KMS-11 (cell line): ENCODE data around the gene FAAP100.

Experiments
- H2AFZ ChIP-seq: fragments of 200-600 bp; sonication (generic); 2 replicates; pipeline ENCODE4 v1.6.1; 2016; ENCODE audit warnings: antibody characterized with exemption, mixed run types, low read depth
- H3K27ac ChIP-seq: fragments of 200-600 bp; sonication (generic); 2 replicates; pipeline ENCODE4 v1.6.1; 2016; ENCODE audit warnings: mild to moderate bottlenecking, mixed run types
- H3K27me3 ChIP-seq: fragments of 200-600 bp; sonication (generic); 2 replicates; pipeline ENCODE4 v1.6.1; 2017; ENCODE audit warnings: mild to moderate bottlenecking, low read depth, mixed run types, moderate library complexity; ENCODE audit not compliant: insufficient read depth
- H3K36me3 ChIP-seq: fragments of 200-600 bp; sonication (generic); 2 replicates; pipeline ENCODE4 v1.6.1; 2017; ENCODE audit warnings: mild to moderate bottlenecking, mixed run types; ENCODE audit not compliant: insufficient read depth
- H3K4me1 ChIP-seq: fragments of 200-600 bp; sonication (generic); 2 replicates; pipeline ENCODE4 v1.6.1; 2016; ENCODE audit warnings: mild to moderate bottlenecking, low read depth, mixed run types; ENCODE audit not compliant: poor library complexity, severe bottlenecking
- H3K4me2 ChIP-seq: fragments of 200-600 bp; sonication (generic); 2 replicates; pipeline ENCODE4 v1.7.0; 2016; ENCODE audit warnings: mild to moderate bottlenecking, mixed run types
- H3K4me3 ChIP-seq: fragments of 200-600 bp; sonication (generic); IDR thresholded peaks from 2 replicates; pipeline ENCODE4 v1.6.1; 2017; ENCODE audit warnings: low read depth, low read length, mixed read lengths; ENCODE audit not compliant: insufficient read depth
- H3K79me2 ChIP-seq: fragments of 200-600 bp; sonication (generic); 2 replicates; pipeline ENCODE4 v1.6.1; 2016; ENCODE audit warnings: low read depth, mixed run types; ENCODE audit not compliant: insufficient read depth
- H3K9ac ChIP-seq: fragments of 200-600 bp; sonication (generic); 2 replicates; pipeline ENCODE4 v1.6.1; 2016; ENCODE audit warnings: mild to moderate bottlenecking, mixed run types
- H4K20me1 ChIP-seq: fragments of 200-600 bp; sonication (generic); 2 replicates; pipeline ENCODE4 v1.6.1; 2016; ENCODE audit warnings: mild to moderate bottlenecking, mixed run types; ENCODE audit not compliant: insufficient read depth
- TF ChIP-seq, protein P1 (sequence below): fragments of 200-600 bp; sonication (generic); conservative IDR thresholded peaks from 2 replicates; pipeline ENCODE4 v1.6.1; 2017; ENCODE audit warnings: low read depth, mild to moderate bottlenecking, antibody characterized with exemption, low read length, moderate library complexity, mixed read lengths

The FAAP100 gene

GRCh38 chr17:81581758-81582157 lies 29.6 kb upstream of the FAAP100 start:
- Histone ChIP-seq H4K20me1 (no peaks in the 10 kb centered on the region), H3K27ac (no peak overlapping the region), H3K27me3 (no peaks in the 10 kb centered on the region), H3K4me3 (no peak overlapping the region), H3K36me3 (peaks cover 4% of the 10 kb centered on the region; the same call in 1 of the 2 replicates), H3K79me2 (no peaks in the 10 kb centered on the region), H3K4me1 (no peaks in the 10 kb centered on the region), H2AFZ (no peak overlapping the region), H3K9ac (no peak overlapping the region), H3K4me2 (no peak overlapping the region)
- TF ChIP-seq, protein P1, sequence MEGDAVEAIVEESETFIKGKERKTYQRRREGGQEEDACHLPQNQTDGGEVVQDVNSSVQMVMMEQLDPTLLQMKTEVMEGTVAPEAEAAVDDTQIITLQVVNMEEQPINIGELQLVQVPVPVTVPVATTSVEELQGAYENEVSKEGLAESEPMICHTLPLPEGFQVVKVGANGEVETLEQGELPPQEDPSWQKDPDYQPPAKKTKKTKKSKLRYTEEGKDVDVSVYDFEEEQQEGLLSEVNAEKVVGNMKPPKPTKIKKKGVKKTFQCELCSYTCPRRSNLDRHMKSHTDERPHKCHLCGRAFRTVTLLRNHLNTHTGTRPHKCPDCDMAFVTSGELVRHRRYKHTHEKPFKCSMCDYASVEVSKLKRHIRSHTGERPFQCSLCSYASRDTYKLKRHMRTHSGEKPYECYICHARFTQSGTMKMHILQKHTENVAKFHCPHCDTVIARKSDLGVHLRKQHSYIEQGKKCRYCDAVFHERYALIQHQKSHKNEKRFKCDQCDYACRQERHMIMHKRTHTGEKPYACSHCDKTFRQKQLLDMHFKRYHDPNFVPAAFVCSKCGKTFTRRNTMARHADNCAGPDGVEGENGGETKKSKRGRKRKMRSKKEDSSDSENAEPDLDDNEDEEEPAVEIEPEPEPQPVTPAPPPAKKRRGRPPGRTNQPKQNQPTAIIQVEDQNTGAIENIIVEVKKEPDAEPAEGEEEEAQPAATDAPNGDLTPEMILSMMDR, result no peak

GRCh38 chr17:81580481-81580880 lies 28.3 kb upstream of the FAAP100 start:
- H3K27ac ChIP-seq, result no peak overlapping the region
- no peak overlapping the region for H3K9ac ChIP-seq
- no peak overlapping the region for H2AFZ ChIP-seq
- H3K27me3 ChIP-seq, result no peaks in the 10 kb centered on the region
- no peaks in the 10 kb centered on the region for H3K79me2 ChIP-seq
- H3K4me2 ChIP-seq, result no peak overlapping the region
- H3K4me1 ChIP-seq, result no peaks in the 10 kb centered on the region
- TF ChIP-seq, protein P1, result no peak
- peaks cover 4% of the 10 kb centered on the region; the same call in 1 of the 2 replicates for H3K36me3 ChIP-seq
- no peak overlapping the region for H3K4me3 ChIP-seq
- no peaks in the 10 kb centered on the region for H4K20me1 ChIP-seq

DNA sequence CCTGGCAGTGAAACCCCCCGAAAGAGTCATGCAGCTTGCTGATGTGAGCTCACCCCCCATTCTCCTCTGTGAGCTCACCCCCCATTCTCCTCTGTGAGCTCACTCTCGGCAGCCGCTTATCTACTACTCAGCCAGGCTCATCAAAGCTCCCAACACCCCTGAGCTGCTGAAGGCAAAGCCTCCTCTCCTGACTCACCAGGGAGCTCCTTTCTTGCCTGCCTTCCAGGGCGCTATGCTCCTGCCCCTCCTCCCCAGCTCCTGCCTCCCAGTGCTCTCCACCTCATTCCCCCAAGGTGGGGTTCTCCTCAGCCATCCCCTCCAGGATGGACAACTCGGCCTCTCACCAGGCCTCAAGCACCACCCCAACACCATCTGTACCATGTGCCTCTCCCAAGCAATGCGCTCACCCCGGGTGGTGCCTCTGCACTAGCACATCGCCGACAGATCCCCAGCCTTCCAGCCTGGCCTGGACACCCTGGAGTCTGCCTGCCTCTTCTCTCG lies 27.7 kb upstream of the FAAP100 start:
- H3K79me2 ChIP-seq, result no peaks in the 10 kb centered on the region
- TF ChIP-seq, protein P1, result no peak
- no peak overlapping the region for H3K9ac ChIP-seq
- H3K4me1 ChIP-seq, result no peaks in the 10 kb centered on the region
- peaks cover 4% of the 10 kb centered on the region; the same call in 1 of the 2 replicates for H3K36me3 ChIP-seq
- H4K20me1 ChIP-seq, result no peaks in the 10 kb centered on the region
- H3K4me3 ChIP-seq, result no peak overlapping the region
- H3K27me3 ChIP-seq, result no peaks in the 10 kb centered on the region
- no peak overlapping the region for H3K4me2 ChIP-seq
- no peak overlapping the region for H2AFZ ChIP-seq
- no peak overlapping the region for H3K27ac ChIP-seq

DNA sequence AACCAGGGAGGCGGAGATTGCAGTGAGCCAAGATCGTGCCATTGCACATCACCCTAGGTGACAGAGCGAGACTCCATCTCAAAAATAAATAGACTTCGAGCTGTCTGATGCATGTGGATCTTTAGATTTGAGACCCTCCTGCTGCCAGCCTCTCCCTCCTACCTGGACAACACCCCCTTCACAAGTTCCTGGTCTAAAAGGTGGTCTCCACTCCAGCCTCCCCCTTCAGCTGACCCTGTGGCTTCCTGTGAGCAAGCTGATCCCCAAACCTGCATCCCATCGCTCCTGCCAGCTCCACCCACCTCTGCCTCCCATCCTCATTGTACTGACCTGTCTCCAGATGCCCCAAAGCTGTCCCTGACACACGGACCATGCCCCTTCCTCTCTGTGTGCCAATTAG lies 27.1 kb upstream of the FAAP100 start:
- Histone ChIP-seq H4K20me1 (no peaks in the 10 kb centered on the region), H3K27ac (no peak overlapping the region), H2AFZ (no peak overlapping the region), H3K4me3 (no peak overlapping the region), H3K4me1 (no peaks in the 10 kb centered on the region), H3K79me2 (no peaks in the 10 kb centered on the region), H3K36me3 (peaks cover 4% of the 10 kb centered on the region; the same call in 1 of the 2 replicates), H3K27me3 (no peaks in the 10 kb centered on the region), H3K9ac (no peak overlapping the region), H3K4me2 (no peak overlapping the region)
- TF ChIP-seq, protein P1, result no peak
